HFFc6 (cell line): Measurements from ENCODE around the gene USB1. TPM values are rescaled to one million over a fixed set of nuclear protein-coding genes. Genes with fewer than 3 reads are reported as not detected.

Experiments
- DNase-seq: peaks from one replicate; pipeline ENCODE4 v3.0.0-alpha.2; 2018
- H3K27ac Mint-ChIP-seq: 2 replicates; pipeline ENCODE4 v1.8.0; 2020; ENCODE audit warnings: mild to moderate bottlenecking, mixed read lengths
- H3K27me3 Mint-ChIP-seq: 2 replicates; pipeline ENCODE4 v1.8.0; 2021; ENCODE audit warnings: mild to moderate bottlenecking, moderate library complexity, mixed read lengths; ENCODE audit not compliant: insufficient read depth
- H3K36me3 Mint-ChIP-seq: 2 replicates; pipeline ENCODE4 v1.8.0; 2021; ENCODE audit warnings: low read depth, mixed read lengths
- H3K4me1 Mint-ChIP-seq: 2 replicates; pipeline ENCODE4 v1.8.0; 2020; ENCODE audit warnings: low read depth, mixed read lengths
- H3K4me3 Mint-ChIP-seq: 2 replicates; pipeline ENCODE4 v1.8.0; 2020; ENCODE audit warnings: mild to moderate bottlenecking, moderate library complexity, mixed read lengths
- H3K9me3 Mint-ChIP-seq: 2 replicates; pipeline ENCODE4 v1.8.0; 2020; ENCODE audit warnings: mild to moderate bottlenecking, mixed read lengths
- long read RNA-seq: library from polyadenylated mRNA; unstranded; transcript quantifications from one replicate; pipeline ENCODE4 v2.0.0, GENCODE V29; 2019
- total RNA-seq, 6 experiments: library from RNA; stranded (reverse); fragmentation: NEBNext Ultra II Directional; extraction: Animal tissue kit (Norgen Biotek cat#: 25700); gene quantifications; 2 replicates in 1 of 6; 3 replicates in 5 of 6; pipeline ENCODE4 v1.2.3, GENCODE V29; 2021
- TF ChIP-seq, protein P1 (sequence below): fragments of 200-600 bp; sonication (generic); IDR thresholded peaks from 2 replicates; pipeline ENCODE4 v1.5.0; 2021; ENCODE audit warnings: antibody characterized with exemption, mild to moderate bottlenecking

Gene USB1, protein sequence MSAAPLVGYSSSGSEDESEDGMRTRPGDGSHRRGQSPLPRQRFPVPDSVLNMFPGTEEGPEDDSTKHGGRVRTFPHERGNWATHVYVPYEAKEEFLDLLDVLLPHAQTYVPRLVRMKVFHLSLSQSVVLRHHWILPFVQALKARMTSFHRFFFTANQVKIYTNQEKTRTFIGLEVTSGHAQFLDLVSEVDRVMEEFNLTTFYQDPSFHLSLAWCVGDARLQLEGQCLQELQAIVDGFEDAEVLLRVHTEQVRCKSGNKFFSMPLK
- total RNA-seq = 10 to 100 TPM; 62.9 to 88.3 (median 76.3) TPM
- long read RNA-seq, partial matches to known transcripts = 4 of 11 reads
- long read RNA-seq, other reads (novel, unspliced or antisense) = 0 of 11 reads

DNA sequence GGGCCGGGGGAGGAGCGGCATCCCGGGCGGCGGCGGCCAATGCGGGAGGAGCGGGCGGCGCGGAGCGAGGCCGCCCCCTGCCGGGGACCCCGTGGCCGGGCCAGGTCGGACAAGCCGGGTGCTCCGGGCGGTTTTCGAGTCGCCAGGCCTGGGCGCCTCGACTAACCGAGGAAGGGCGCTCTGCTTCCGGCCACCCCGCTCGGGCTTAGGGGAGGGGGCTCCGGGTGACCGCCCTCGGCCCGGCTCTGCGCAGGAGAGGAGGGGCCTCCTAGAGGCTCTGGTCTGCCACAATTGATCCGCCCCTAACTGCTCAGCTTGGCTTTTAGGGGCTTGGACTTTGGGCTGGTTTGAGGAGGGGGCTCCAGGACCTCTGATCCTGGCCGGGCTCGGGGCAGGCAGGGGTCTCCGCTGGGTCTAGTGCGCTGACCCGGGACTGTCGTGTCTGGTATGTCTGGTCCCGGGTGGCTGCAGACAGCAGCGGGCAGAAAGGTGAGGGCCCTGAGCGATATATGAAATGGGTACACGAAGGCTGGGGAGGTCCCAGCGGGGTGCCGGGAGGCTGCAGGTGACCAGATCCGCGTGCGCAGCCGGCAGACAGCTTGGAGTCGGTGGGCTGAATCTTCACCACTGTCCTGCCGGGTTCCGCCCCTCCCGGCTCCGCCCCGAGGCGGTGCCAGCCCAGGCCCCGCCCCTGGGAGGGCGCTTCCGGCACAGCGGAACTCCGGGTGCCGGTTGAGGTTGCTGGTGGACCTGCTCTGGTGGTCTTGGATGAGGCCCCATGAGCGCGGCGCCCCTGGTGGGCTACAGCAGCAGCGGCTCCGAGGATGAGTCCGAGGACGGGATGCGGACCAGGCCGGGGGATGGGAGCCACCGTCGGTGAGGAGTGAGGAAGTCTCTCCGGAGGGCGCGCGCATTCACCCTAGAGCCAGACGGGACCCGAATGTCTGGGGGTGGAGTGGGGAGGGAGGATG is at the start of gene USB1:
Gene USB1, plus strand, starts transcription at position 702 of the 971 bp plus-strand sequence. Its CDS starts 77 bp downstream, at position 779.
- H3K27ac Mint-ChIP-seq = peak within 1 kb of the TSS; percentile 86
- DNase-seq = peak; percentile 77
- H3K9me3 Mint-ChIP-seq = no peaks in the 10 kb centered on the region
- H3K27me3 Mint-ChIP-seq = peaks cover 2% of the 10 kb centered on the region; the same call in 1 of the 2 replicates
- H3K4me3 Mint-ChIP-seq = peak within 1 kb of the TSS; percentile 93
- TF ChIP-seq, protein P1, sequence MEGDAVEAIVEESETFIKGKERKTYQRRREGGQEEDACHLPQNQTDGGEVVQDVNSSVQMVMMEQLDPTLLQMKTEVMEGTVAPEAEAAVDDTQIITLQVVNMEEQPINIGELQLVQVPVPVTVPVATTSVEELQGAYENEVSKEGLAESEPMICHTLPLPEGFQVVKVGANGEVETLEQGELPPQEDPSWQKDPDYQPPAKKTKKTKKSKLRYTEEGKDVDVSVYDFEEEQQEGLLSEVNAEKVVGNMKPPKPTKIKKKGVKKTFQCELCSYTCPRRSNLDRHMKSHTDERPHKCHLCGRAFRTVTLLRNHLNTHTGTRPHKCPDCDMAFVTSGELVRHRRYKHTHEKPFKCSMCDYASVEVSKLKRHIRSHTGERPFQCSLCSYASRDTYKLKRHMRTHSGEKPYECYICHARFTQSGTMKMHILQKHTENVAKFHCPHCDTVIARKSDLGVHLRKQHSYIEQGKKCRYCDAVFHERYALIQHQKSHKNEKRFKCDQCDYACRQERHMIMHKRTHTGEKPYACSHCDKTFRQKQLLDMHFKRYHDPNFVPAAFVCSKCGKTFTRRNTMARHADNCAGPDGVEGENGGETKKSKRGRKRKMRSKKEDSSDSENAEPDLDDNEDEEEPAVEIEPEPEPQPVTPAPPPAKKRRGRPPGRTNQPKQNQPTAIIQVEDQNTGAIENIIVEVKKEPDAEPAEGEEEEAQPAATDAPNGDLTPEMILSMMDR = peak; percentile 77
- peaks cover 6% of the 10 kb centered on the region; the same call in 1 of the 2 replicates for H3K36me3 Mint-ChIP-seq
- H3K4me1 Mint-ChIP-seq = peaks cover 57% of the 10 kb centered on the region

DNA sequence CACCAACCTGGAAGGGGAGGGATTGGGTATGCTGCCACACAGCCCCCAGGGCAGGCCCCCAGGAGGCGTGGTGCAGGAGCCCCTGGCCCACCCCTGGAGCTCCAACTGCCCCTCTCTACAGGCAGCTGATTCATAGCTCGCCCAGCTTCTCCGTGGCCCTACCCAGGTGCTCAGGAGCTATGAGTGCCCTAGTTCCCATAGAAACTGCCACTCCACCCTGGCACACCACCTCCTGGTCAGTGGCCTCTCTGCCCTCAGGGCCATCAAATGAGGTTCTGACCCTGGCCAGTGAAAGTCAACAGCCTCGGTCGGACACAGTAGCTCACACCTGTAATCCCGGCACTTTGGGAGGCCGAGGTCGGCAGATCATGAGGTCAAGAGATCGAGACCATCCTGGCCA is 48.3 kb upstream of the USB1 start:
- DNase-seq = no peak
- no peaks in the 10 kb centered on the region for H3K9me3 Mint-ChIP-seq
- no peaks in the 10 kb centered on the region for H3K4me1 Mint-ChIP-seq
- H3K4me3 Mint-ChIP-seq = no peak overlapping the region
- H3K27ac Mint-ChIP-seq = no peak overlapping the region
- peaks cover 15% of the 10 kb centered on the region for H3K27me3 Mint-ChIP-seq
- TF ChIP-seq, protein P1 = no peak
- H3K36me3 Mint-ChIP-seq = no peaks in the 10 kb centered on the region

DNA sequence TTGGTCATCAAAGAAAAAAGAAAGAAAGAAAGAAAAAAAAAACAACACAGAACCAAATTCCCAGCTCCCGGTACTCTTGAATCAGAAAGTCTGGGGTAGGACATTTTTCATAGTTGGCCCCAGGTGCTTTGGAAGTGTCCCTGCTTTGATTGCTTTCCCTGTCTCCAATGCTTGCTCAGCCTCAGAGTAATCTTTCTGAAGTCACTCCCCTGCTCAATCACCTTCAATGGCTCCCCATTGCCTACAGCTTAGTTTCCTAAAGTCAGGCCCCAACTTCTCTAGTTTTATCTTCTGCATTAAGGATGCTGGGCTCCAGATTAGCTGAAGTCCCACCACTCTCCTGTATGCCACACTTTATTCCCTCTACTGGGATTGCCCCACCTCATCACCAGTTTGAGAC is 47.4 kb upstream of the USB1 start:
- Mint-ChIP-seq H3K27me3 (peaks cover 17% of the 10 kb centered on the region), H3K36me3 (no peaks in the 10 kb centered on the region), H3K4me1 (no peaks in the 10 kb centered on the region), H3K4me3 (no peak overlapping the region), H3K27ac (no peak overlapping the region), H3K9me3 (no peaks in the 10 kb centered on the region)
- TF ChIP-seq, protein P1 = no peak
- no peak for DNase-seq

DNA sequence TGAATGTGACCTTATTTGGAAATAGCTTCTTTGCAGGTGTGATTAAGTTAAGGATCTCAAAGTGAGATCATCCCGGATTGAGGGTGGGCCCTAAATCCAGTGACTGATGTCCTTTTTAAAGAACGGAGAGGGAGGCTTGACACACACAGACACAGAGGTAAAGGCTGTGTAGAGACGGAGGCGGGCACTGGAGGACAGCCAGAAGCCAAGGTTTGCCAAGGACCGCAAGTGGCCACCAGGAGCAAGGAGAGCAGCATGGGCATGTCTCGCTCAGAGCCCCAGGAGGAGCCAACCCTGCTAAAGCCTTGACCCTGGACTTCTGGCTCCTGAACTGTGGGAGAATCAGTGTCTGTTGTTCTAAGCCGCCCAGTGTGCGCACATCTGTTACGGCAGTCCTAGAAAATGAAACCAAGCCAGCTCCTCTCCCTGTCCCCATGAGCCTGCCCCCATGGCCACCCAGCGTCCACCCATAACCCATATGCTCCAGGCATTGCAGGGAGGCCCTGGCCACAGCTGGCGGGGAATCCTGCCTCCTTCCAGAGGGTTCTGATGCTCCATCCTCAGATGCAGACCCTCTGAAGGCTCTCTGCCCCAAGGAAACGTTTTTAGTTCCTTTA is 45.5 kb upstream of the USB1 start:
- peak overlapping the region; percentile 50; the same call in 1 of the 2 replicates for H3K4me3 Mint-ChIP-seq
- no peaks in the 10 kb centered on the region for H3K36me3 Mint-ChIP-seq
- no peaks in the 10 kb centered on the region for H3K9me3 Mint-ChIP-seq
- TF ChIP-seq, protein P1 = peak; percentile 18; the same call in 1 of the 2 replicates
- H3K27me3 Mint-ChIP-seq = peaks cover 22% of the 10 kb centered on the region
- DNase-seq = no peak
- no peaks in the 10 kb centered on the region for H3K4me1 Mint-ChIP-seq
- H3K27ac Mint-ChIP-seq = no peak overlapping the region

DNA sequence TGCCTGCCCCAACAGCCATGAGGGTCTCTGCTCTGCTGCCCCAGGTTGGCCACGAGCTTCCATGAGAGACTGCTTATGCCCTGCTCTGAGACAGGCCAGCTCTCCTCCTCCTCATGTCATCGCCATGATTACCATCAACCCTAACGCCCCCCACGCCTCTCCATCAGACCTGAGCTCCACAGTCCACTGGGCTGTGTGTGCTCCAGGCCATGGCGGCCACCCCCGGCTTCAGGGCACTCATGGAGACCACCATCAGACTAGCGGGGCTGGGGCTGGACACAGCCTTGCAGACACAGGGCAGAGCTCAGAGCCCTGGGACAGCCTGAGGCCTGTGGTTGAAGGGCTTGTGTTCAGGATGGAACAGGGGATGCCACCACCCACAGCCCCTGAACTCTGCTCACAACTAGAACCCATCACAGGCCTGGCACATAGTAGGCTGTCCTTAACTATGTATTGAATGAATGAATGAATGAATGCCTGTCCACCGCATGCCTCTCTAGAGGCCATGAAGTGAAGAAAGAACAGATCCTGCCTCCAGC is 44.9 kb upstream of the USB1 start:
- H3K27me3 Mint-ChIP-seq = peaks cover 26% of the 10 kb centered on the region
- H3K27ac Mint-ChIP-seq = no peak overlapping the region
- H3K4me3 Mint-ChIP-seq = no peak overlapping the region
- no peaks in the 10 kb centered on the region for H3K9me3 Mint-ChIP-seq
- H3K4me1 Mint-ChIP-seq = no peaks in the 10 kb centered on the region
- H3K36me3 Mint-ChIP-seq = no peaks in the 10 kb centered on the region
- no peak for DNase-seq
- TF ChIP-seq, protein P1 = no peak
